HG03439 (cell line): ENCODE results near the gene AIF1.

ENCODE experiments used
- ATAC-seq: cut with Tn5 transposase; IDR thresholded peaks from one replicate; pipeline ENCODE4 v1.9.1; 2021; ENCODE audit warnings: mild to moderate bottlenecking, moderate library complexity; ENCODE audit not compliant: unreplicated experiment

The AIF1 gene

GRCh38 chr6:31663126-31663960, 48.3 kb downstream of the AIF1 start:
- no peak for ATAC-seq

- peak; percentile 3 for ATAC-seq
These were observed 49.1 kb downstream of the AIF1 start for GRCh38 chr6:31663961-31664789.

- ATAC-seq = peak; percentile 38
These were observed 49.9 kb downstream of the AIF1 start, which contains the start of gene GPANK1 for GRCh38 chr6:31664790-31665500. GPANK1 (minus strand) TSS chr6:31664997; CDS start chr6:31664478, 519 bp downstream.

GRCh38 chr6:31665501-31666336, 50.7 kb downstream of the AIF1 start, which contains the start of gene CSNK2B:
CSNK2B (plus strand) TSS chr6:31666080; CDS start chr6:31666832, 752 bp downstream.
- ATAC-seq = peak; percentile 80

- no peak for ATAC-seq
These were observed 51.4 kb downstream of the AIF1 start for GRCh38 chr6:31666337-31666965.
